Measurements from ENCODE around the gene WASL.

GRCh38 chr7:123661765-123662164, 87.0 kb downstream of the WASL start:
- no peak for TF ChIP-seq CTCF (IDR thresholded peaks at IDR 0.05)
- TF ChIP-seq, protein P1, sequence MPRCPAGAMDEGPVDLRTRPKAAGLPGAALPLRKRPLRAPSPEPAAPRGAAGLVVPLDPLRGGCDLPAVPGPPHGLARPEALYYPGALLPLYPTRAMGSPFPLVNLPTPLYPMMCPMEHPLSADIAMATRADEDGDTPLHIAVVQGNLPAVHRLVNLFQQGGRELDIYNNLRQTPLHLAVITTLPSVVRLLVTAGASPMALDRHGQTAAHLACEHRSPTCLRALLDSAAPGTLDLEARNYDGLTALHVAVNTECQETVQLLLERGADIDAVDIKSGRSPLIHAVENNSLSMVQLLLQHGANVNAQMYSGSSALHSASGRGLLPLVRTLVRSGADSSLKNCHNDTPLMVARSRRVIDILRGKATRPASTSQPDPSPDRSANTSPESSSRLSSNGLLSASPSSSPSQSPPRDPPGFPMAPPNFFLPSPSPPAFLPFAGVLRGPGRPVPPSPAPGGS (IDR thresholded peaks at IDR 0.05), result no peak
- TF ChIP-seq RAD21 (conservative IDR thresholded peaks at IDR 0.05 in 1 of 2, IDR thresholded peaks at IDR 0.05 in 1 of 2), result no peak
- TF ChIP-seq POLR2A (IDR thresholded peaks at IDR 0.05; ENCODE audit: low read length), result no peak
- TF ChIP-seq NFE2L2 (conservative IDR thresholded peaks at IDR 0.05; ENCODE audit: low read length), result no peak
- no peak for TF ChIP-seq MAX (IDR thresholded peaks at IDR 0.05)
- TF ChIP-seq EP300 (IDR thresholded peaks at IDR 0.05), result no peak
- TF ChIP-seq TFCP2L1 (CRISPR knock-in tag; IDR thresholded peaks at IDR 0.05), result no peak
- TF ChIP-seq JUNB (IDR thresholded peaks at IDR 0.05), result no peak
- TF ChIP-seq RNF2 (IDR thresholded peaks at IDR 0.05; ENCODE audit: borderline replicate concordance, low read depth), result no peak

All from A549 (cell line).